GM19099 (cell line): ENCODE data around the gene IFFO2.

ENCODE experiments used
- POLR2A ChIP-seq: IDR thresholded peaks from 3 replicates; pipeline ENCODE4 v1.6.1; 2011; ENCODE audit warnings: low read depth; ENCODE audit not compliant: insufficient read length; ENCODE audit errors: extremely low read depth

IFFO2 gene

GRCh38 chr1:18978706-18979105, 22.2 kb upstream of the IFFO2 start:
- no peak for TF ChIP-seq POLR2A

DNA sequence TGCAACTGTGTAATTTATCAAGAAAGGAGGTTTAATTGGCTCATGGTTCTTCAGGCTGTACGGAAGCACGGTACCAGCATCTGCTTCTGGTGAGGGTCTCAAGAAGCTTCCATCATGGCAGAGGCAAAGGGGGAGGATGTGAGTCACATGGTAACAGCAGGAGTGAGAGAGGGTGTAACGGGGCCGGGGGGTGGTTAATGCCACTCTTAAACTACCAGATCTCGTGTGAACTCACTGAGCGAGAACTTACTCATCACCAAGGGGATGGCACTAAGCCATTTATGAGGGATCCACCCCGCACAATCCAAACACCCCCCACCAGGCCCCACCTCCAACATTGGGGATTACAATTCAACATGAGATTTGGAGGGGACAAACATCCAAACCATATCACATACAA, 21.0 kb upstream of the IFFO2 start:
- TF ChIP-seq POLR2A = no peak

GRCh38 chr1:18976096-18976495, 19.6 kb upstream of the IFFO2 start:
- no peak for TF ChIP-seq POLR2A

DNA sequence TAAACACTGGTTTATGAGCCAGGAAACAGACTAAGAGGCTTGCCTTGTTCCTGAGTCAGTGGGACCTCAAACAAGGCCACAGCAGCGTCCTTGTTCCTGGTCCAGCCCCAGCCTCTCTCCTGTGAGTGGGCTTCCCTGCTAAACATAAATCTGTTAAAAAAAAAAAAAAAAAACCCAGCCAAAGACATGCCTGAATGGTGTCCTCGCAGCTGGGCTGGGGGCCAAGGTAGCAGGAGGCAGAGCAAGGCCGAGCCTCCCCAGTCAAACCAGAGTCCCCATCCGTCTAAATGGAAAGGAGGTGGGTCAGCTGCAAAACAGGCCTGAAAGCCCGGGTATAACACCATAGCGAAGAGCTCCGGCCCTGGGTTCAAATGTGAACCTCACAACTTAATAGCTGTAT, 18.1 kb upstream of the IFFO2 start:
- TF ChIP-seq POLR2A = no peak

- no peak for TF ChIP-seq POLR2A
Observed at GRCh38 chr1:18974005-18974404, 17.5 kb upstream of the IFFO2 start.

DNA sequence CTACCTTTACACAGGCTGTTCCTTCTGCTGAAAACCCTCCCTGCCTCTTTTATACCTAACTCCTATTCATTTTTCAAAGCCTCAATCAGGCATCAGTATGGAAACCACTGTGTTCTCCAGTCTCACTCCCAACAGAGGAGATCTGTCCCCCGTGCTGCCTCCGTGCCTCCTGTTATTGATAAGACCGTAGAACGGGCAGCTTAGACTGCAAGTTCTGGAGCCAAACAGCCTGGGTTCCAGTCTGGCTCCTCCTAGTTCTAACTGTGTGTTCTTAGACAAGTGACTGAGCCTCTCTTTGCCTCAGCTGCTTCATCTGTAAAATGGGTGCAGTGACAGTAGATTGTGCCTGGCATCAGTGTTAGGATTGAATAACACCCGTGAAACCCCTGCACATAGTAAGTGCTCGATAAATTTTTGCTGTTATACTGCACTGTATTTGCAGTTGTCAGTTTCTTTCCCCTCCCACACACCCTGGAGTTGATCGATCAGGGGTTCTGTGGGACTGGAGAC, 17.0 kb upstream of the IFFO2 start:
- TF ChIP-seq POLR2A = no peak

GRCh38 chr1:18972991-18973390, 16.5 kb upstream of the IFFO2 start:
- no peak for TF ChIP-seq POLR2A

- TF ChIP-seq POLR2A = no peak
Observed at GRCh38 chr1:18972531-18972930, 16.1 kb upstream of the IFFO2 start.

- TF ChIP-seq POLR2A = no peak
Observed at GRCh38 chr1:18970762-18971161, 14.3 kb upstream of the IFFO2 start.

- no peak for TF ChIP-seq POLR2A
Observed at GRCh38 chr1:18970358-18970757, 13.9 kb upstream of the IFFO2 start.

- TF ChIP-seq POLR2A = no peak
Observed at GRCh38 chr1:18967066-18967690, 10.7 kb upstream of the IFFO2 start.

DNA sequence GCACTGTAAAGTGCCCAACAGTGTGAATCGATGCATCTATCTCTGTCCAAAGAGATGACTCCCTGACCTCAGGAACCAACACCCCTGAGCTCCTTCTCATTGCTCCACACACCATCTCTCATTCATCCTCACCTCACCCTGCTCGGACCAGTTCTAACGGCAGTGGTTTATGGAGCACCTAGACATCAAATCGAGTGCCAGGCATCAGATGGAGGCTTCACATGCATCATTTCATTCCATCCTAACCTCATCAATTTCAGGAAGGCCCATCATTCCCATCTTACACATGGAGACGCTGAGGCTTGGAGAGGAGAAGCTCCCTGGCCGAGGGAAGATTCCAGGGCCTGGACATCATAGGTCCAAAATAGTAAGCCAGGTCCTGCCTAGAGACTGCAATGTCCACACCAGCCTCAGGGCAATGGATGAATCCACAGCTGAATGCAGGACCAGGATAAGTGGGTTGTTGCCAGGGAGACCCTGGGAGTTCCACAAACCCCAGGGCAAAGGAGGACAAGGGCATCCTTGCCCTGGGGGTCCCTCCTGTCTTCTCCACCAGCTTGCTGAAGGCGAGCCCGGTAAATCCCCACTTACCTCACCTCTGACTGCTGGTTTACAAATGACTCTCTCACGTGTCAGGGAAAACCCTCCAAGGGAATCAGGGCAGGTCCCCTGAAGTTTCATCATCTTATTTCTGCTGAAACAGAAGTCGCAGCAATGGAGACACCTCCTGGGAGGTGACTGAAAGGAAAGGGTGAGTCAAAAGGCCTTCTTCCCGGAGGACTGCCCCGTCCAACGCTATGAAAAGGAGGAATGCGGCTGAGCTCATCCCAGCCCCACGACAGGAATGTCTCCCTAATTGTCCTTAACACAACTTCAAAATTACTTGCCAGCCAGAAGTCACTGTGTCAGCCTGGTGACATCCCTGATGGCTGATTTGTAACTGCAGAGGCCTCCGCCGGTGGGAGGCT, 9.0 kb upstream of the IFFO2 start:
- TF ChIP-seq POLR2A = no peak

DNA sequence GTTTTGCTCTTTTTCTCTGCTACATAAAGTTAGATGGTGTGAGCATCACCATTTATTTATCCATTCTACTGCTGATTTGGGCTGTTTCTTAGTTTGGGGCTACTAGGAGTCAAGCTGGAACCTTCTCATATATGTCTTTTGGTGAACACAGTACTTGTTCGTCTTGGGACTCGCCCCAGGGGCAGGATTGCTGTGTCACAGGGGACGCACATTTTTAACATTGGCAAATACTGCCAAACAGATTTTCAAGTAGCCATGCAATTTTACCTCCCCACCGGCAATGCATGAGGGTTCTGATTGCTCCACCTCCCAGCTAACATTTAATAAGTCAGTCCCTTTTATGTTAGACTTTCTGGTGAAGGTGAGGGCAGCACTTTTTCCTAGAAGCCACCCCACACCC, 7.5 kb upstream of the IFFO2 start:
- TF ChIP-seq POLR2A = no peak

DNA sequence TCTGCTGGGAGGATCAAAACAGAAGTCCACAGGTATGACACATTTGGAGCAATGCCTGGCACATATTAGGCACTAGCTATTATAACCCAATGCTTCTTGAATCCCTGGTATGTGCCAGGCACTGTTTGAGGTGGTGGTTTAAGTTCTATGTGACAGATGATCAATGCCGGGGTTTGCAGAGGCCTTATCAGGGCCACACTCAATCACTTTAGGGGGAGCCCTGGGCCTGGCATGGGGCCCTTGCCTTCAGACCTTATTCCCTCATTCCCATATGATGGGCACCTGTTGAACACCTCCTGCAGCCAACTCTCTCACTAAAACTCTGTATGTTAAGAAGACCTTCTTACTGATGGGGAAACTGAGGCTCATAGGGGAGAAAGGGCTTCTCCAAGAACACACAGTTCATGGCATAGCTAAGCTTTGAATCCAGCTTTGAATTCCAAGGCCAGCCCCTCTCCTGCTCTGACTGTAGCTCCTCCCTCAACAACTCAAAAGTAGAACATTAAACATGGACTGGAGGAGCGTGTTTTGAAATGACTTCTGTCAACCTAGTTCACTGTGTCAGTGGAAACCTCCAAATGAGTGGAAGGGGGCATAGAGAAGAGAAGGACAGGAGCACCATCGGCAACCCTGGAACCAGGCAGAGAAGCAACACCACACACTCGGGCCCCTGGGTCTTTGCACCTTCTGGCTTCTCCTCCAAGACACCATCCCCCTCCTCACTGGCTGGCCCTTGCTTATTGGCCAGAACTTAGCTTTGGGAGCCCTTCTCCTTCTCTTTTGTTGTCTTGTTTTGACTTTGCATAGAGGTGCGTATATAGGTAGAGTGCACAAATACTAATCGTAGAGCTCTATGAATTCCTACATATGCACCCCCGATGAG, 6.6 kb upstream of the IFFO2 start:
- TF ChIP-seq POLR2A = no peak

DNA sequence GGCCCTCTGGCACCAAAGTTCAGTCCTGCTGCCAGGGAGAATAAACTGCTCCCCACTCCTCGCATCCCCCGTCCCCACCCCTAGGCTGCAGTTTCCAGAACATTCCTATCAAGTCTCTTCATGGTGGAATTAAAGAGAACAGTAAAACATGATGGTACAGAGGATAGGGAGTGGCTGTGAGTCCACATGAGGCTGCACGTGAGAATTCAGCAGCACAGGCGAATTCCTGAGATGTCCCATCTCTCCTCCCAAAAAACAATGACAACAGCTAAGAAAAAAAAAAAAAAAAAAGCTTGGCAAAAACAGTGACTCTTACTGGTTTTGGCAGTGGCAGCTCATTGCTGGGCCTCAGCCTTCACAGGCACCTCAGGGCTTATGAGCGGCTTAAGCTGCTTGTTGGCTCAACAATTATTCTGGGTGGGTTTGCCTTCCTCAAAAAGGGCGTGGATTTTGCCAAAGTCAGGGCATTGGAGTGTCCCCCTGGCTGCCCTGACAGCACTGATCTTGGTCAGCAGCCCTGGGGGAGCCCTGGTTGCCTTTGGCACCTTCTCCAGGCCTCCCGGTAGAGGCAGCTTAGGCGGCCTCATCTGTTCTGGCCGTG, 5.7 kb upstream of the IFFO2 start:
- TF ChIP-seq POLR2A = no peak

DNA sequence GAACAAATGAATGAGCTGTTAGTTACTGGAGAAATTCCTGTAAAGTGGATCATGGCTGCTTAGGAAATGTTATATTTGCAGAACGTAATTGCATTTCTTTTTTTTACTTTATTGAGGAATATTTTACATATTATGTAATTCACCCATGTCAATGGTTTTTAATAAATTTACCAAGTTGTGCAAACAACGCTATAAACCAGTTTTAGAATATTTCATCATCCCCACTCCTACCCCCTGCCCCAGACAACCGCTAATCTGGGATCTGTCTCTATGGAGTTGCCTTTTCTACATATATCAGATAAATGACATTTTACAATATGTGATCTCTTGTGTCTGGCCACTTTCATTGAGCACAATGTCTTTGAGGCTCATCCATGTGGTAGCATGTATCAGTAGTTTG, 4.3 kb upstream of the IFFO2 start:
- no peak for TF ChIP-seq POLR2A

GRCh38 chr1:18960409-18960808, 3.9 kb upstream of the IFFO2 start:
- TF ChIP-seq POLR2A = no peak
